Measurements from ENCODE around the gene MAP4K2.
"Not testable (repeated sequence)": the region's sequence is repeated elsewhere in the genome, so short reads cannot be mapped to it uniquely, and the experiment has no call there.

Gene MAP4K2

DNA sequence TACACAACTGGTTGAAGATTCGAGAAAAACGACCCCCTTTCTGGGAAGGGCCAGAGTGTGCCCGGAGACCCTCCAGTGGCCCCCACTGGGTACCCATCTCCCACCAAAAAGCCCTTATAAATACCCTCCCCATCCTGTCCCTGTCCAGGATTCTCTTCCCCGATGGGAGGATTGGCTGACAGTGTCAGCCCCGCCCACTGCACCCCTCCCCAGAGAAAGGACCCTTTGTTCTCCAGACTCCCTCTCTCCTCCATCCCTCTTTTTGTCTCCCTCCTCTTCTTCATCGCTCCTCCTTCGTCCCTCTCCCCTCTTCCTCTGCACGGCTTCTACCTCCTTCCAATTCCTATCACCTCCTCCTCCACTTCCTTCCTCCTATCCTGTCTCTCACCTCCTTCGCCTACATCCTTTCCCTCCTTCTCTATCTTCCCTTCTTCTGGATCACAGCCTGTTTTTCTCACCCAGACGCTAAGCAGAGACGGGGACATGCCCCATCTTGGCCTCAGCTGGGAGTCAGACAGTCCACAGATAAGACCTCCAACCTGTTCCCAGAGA, 20.6 kb upstream of the MAP4K2 start:
- H3K4me3 ChIP-seq (replicated peaks; ENCODE audit: low read depth, low read length), result no peak overlapping the region
- DNase-seq (ENCODE audit: low read depth), result no peak
- no peak for TF ChIP-seq CTCF (IDR thresholded peaks at IDR 0.05; ENCODE audit: low read length, missing control alignments)

- DNase-seq (ENCODE audit: low read depth), result no peak
- TF ChIP-seq CTCF (IDR thresholded peaks at IDR 0.05; ENCODE audit: low read length, missing control alignments), result no peak
- no peak overlapping the region for H3K4me3 ChIP-seq (replicated peaks; ENCODE audit: low read depth, low read length)
These were observed 14.5 kb upstream of the MAP4K2 start for GRCh38 chr11:64817476-64817875.

DNA sequence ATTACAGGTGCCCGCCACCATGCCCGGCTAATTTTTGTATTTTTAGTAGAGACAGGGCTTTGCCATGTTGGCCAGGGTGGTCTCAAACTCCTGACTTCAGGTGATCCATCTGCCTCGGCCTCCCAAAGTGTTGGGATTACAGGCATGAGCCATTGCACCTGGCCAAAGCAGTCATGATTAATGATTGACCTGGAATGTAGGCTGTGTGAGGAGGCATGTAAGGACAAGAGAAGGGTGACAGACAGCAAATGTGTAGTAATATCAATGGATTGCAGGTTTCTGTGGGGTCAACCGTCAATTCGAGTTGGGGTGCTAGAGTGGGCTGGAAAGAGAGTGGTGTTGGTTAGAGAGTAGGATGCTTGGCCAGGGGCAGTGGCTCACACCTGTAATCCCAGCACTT, 12.4 kb upstream of the MAP4K2 start:
- DNase-seq (ENCODE audit: low read depth); H3K4me3 ChIP-seq (replicated peaks; ENCODE audit: low read depth, low read length): not testable (repeated sequence)

DNA sequence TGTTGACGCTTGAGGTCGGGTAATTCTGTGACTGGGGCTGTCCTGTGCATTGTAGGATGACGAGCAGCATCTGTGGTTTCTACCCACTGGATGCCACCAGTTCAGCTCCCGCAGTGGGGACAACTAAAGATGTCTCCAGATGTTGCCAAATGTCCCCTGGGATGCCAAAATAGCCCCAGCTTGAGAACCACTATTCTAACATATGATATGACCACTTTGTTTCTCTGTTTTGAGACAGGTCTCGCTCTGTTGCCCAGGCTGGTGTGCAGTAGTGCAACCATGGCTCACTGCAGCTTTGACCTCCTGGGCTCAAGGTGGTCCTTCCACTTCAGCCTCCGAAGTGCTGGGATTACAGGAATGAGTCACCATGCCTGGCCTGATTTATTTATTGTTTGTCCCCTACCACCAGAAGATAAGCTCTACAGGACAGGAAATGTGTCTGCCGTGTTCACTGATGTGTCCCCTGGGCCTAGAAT, 11.7 kb upstream of the MAP4K2 start:
- no peak for TF ChIP-seq CTCF (IDR thresholded peaks at IDR 0.05; ENCODE audit: low read length, missing control alignments)
- H3K4me3 ChIP-seq (replicated peaks; ENCODE audit: low read depth, low read length), result no peak overlapping the region
- no peak for DNase-seq (ENCODE audit: low read depth)

GRCh38 chr11:64813826-64814225, 10.8 kb upstream of the MAP4K2 start:
- no peak overlapping the region for H3K4me3 ChIP-seq (replicated peaks; ENCODE audit: low read depth, low read length)
- TF ChIP-seq CTCF (IDR thresholded peaks at IDR 0.05; ENCODE audit: low read length, missing control alignments), result no peak
- no peak for DNase-seq (ENCODE audit: low read depth)

GRCh38 chr11:64810891-64811272, 7.9 kb upstream of the MAP4K2 start:
- peak overlapping the region; percentile 93 for H3K4me3 ChIP-seq (replicated peaks; ENCODE audit: low read depth, low read length)
- no peak for TF ChIP-seq CTCF (IDR thresholded peaks at IDR 0.05; ENCODE audit: low read length, missing control alignments)

GRCh38 chr11:64810271-64810890, 7.4 kb upstream of the MAP4K2 start, which contains the start of gene MEN1:
Gene MEN1, minus strand, starts transcription at chr11:64810551. Its CDS starts 442 bp downstream, at chr11:64810109.
- peak within 1 kb of the TSS; percentile 93 for H3K4me3 ChIP-seq (replicated peaks; ENCODE audit: low read depth, low read length)
- TF ChIP-seq CTCF (IDR thresholded peaks at IDR 0.05; ENCODE audit: low read length, missing control alignments), result no peak
- peak; percentile 96 for DNase-seq (ENCODE audit: low read depth)

More at GRCh38 chr11:64810891-64811272, 7.9 kb upstream of the MAP4K2 start:
- DNase-seq (ENCODE audit: low read depth), result no peak
